Measurements from ENCODE around the gene CPNE5.

The CPNE5 gene

DNA sequence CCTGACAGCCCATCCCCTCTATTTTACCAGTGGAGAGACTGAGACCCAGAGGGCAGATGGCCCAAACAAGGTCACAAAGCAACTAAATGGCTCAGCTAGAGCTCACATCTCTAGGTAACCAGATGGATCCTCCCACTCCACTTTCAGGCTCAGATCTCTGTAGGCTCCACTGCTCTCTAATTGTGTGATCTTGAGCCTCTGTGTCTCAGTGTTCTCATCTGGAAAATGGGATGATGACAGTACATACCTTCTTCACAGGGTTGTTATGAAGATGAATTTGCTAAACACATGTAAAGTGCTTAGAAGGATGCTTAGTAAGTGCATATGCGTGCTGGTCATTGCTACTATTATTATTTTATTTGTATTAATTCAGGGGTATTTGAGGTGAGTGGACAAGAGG lies 101.1 kb downstream of the CPNE5 start:
- no peak overlapping the region for H3K27ac ChIP-seq
- TF ChIP-seq, protein P1, sequence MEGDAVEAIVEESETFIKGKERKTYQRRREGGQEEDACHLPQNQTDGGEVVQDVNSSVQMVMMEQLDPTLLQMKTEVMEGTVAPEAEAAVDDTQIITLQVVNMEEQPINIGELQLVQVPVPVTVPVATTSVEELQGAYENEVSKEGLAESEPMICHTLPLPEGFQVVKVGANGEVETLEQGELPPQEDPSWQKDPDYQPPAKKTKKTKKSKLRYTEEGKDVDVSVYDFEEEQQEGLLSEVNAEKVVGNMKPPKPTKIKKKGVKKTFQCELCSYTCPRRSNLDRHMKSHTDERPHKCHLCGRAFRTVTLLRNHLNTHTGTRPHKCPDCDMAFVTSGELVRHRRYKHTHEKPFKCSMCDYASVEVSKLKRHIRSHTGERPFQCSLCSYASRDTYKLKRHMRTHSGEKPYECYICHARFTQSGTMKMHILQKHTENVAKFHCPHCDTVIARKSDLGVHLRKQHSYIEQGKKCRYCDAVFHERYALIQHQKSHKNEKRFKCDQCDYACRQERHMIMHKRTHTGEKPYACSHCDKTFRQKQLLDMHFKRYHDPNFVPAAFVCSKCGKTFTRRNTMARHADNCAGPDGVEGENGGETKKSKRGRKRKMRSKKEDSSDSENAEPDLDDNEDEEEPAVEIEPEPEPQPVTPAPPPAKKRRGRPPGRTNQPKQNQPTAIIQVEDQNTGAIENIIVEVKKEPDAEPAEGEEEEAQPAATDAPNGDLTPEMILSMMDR (conservative IDR thresholded peaks at IDR 0.05) = no peak
- TF ChIP-seq ZFX (IDR thresholded peaks at IDR 0.05) = no peak

DNA sequence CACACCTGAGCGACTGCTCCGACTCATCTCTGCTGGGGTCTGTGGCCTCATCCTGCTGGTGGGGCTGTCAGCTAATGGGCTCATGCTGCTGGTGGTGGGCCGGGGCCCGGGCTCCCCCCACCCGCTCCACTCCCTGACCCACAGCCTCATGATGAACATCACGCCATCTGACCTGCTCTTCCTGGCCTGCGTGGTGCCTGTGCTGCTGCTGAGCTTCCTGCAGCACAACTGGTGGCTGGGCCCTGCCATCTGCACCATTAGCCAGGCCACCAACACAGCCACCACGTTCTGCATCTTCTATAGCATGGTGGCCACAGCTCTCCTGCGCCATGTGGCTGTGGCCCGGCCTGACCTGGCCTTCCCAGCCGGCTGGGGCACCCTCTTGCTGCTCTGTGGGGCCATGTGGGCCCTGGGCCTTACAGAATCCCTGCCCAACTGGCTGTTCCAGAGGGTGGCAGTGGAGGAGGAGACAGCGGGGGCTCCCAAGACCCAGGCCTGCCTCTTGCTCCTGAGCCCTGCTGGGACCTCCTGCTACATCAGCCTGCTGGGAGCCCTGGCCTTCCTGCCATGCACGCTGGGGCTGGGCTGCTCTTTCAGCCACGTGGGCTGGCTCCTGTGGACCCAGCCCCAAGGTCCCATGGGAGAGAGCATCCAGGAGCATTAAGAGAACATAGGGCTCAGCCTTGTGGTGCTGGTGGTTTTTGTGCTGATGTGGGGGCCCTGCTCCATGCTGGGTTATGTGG lies 102.0 kb downstream of the CPNE5 start:
- TF ChIP-seq, protein P1 (conservative IDR thresholded peaks at IDR 0.05) = no peak
- no peak for TF ChIP-seq ZFX (IDR thresholded peaks at IDR 0.05)
- H3K27ac ChIP-seq = no peak overlapping the region

DNA sequence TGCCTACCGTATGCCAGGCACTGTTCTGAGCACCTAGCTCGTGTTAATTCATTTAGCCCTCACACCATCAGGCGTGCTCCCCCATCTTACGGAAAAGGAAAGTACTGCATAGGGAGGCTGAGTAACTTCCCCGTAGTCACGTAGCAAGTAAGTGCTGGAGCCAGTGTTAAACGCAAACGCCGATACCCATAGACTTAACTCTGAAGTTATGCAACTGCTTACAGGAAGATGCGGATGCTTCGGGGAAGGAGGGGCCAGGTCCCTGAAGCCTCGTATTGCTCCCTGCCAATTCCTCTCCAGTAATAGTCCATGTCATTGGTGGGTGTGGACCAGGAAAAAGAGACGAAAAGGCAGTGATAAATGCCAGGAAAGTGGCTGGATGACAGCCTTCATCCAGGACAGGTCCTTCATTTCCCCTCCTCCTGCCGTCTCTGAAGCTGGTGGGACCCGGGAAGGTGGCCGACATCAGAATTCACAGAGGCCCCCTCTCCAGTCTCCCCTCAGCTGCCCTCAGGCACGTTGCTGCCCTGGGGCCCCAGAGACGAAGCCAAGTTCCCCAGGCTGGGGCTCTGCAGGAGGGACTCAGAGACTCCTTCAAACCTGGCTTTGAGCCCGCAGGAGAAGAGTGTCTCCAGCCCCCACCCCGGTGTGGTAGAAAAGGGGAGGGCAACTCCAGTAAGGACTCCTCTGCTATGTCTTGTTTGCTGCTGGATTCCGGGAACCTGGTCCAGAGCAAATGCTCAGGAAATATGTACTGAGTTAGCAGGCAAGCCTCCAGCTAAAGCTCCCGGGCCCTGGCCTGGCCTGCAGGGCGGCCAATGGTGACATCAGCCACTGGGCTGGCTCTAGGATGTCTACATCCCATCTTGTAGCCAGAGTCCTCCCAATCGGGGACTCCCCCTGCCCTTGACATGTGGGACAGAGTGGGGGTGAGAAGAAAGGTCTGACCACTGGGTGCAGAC lies 103.9 kb downstream of the CPNE5 start:
- no peak for TF ChIP-seq ZFX (IDR thresholded peaks at IDR 0.05)
- H3K27ac ChIP-seq = no peak overlapping the region

DNA sequence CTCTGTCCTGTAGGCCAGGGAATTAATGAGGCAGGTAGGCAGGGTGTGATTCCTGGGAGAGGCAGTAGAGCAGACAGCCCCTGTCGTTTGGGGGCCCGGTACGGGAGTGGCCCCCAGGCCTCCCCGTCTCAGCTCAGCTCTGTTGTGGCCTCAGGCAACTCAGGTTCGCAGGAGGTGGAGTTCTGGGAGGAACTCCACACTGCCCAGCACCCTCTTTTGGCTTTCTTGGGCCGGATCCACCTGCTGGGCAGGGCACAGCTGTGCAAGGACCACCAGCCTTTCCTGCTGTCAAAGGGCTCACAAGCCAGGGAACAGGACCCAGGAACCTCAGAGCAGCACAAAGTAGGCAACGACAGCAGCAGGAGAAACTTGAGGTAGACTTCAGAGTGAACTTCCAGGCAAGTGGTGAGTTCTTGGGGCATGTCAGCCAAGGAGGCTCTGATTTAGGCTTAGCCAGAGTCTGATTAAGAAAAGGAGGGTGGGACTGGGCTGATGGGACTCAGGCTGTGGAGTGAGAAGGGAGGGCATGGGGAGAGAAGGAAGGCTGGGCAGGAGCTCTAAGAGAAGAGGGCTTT lies 104.7 kb downstream of the CPNE5 start:
- TF ChIP-seq ZFX (IDR thresholded peaks at IDR 0.05) = no peak
- TF ChIP-seq, protein P1 (conservative IDR thresholded peaks at IDR 0.05) = no peak
- no peak overlapping the region for H3K27ac ChIP-seq

DNA sequence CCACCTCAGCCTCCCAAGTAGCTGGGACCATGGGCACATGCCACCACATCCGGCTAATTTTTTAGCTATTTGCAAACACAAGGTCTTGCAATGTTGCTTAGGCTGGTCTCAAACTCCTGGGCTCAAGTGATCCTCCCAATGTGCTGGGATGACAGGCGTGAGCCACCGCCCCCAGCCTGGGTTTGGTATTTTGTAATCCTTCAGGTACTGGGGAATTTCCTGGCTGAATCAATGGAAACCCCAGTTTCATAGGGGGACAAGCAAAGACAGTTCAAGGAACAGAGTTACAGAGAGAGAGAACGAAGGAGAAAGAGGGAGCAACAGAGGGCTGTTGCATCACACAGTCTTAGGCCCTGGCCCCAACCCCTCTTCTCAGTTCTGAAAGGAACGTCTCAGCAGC lies 105.9 kb downstream of the CPNE5 start:
- H3K27ac ChIP-seq = no peak overlapping the region
- TF ChIP-seq, protein P1 (conservative IDR thresholded peaks at IDR 0.05) = no peak
- TF ChIP-seq ZFX (IDR thresholded peaks at IDR 0.05) = no peak

DNA sequence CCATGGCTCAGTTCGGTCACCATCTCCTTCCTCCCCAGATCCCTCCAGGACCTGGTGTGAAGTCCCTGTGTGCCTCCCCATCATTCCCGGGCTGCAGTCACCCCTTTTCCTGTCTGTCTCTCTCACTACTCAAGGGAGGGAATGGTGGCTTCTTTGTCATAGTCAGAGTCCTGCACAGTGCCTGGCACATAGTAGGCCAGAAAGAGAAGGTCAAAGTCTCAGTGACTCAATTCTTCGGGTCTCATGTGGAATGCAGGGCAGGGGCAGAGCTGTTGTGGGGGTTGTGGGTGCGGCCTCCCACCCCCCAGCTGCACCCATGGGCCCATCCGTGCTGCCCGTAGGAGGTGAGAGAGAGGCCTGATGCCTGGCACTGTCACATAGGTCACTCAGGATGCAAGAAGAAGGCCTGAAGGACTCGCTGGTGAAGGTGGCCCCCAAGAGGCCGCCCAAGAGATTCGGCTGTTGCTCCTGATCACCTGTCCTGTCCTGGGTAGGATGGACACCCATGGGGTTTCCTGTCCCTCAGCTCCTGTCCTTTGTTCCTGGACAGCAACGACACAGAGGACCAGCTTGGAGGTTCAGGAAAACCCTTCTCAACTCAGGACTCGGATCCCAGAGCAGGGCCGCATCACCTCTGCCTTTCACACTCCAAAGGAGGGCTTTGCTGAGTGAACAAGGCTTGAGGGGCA lies 107.5 kb downstream of the CPNE5 start:
- H3K27ac ChIP-seq = no peak overlapping the region
- no peak for TF ChIP-seq ZFX (IDR thresholded peaks at IDR 0.05)
- TF ChIP-seq, protein P1 (conservative IDR thresholded peaks at IDR 0.05) = no peak
